BE2C (cell line): ENCODE data around the gene EIF4B.
A peak's percentile ranks its signal among the peaks of the same experiment; 100 is the strongest.

ENCODE experiments used
- DNase-seq: peaks from one replicate; pipeline ENCODE4 v3.0.0-alpha.2; 2020
- H3K27me3 ChIP-seq: fragments of 250-450 bp; sonication (Bioruptor Pico); 2 replicates; pipeline ENCODE4 v1.5.1; 2020; ENCODE audit warnings: mild to moderate bottlenecking
- H3K36me3 ChIP-seq: fragments of 250-450 bp; sonication (Bioruptor Pico); 2 replicates; pipeline ENCODE4 v1.5.1; 2020; ENCODE audit warnings: mild to moderate bottlenecking
- H3K4me1 ChIP-seq: fragments of 250-450 bp; sonication (Bioruptor Pico); 2 replicates; pipeline ENCODE4 v1.5.1; 2020
- H3K4me3 ChIP-seq: 2 replicates; pipeline ENCODE4 v1.5.1; 2011; ENCODE audit warnings: low read depth, low read length
- H3K9me3 ChIP-seq: fragments of 250-450 bp; sonication (Bioruptor Pico); 2 replicates; pipeline ENCODE4 v1.5.1; 2020
- TF ChIP-seq, protein P1 (sequence below): IDR thresholded peaks from 2 replicates; pipeline ENCODE4 v1.5.1; 2012; ENCODE audit warnings: mild to moderate bottlenecking, low read depth, low read length

The EIF4B gene

GRCh38 chr12:53058674-53059433 lies 52.6 kb downstream of the EIF4B start:
- H3K27me3 ChIP-seq: no peaks in the 10 kb centered on the region
- no peaks in the 10 kb centered on the region for H3K36me3 ChIP-seq
- H3K4me1 ChIP-seq: peaks cover under 1% of the 10 kb centered on the region; the same call in 1 of the 2 replicates
- DNase-seq: no peak
- H3K9me3 ChIP-seq: no peaks in the 10 kb centered on the region
- TF ChIP-seq, protein P1, sequence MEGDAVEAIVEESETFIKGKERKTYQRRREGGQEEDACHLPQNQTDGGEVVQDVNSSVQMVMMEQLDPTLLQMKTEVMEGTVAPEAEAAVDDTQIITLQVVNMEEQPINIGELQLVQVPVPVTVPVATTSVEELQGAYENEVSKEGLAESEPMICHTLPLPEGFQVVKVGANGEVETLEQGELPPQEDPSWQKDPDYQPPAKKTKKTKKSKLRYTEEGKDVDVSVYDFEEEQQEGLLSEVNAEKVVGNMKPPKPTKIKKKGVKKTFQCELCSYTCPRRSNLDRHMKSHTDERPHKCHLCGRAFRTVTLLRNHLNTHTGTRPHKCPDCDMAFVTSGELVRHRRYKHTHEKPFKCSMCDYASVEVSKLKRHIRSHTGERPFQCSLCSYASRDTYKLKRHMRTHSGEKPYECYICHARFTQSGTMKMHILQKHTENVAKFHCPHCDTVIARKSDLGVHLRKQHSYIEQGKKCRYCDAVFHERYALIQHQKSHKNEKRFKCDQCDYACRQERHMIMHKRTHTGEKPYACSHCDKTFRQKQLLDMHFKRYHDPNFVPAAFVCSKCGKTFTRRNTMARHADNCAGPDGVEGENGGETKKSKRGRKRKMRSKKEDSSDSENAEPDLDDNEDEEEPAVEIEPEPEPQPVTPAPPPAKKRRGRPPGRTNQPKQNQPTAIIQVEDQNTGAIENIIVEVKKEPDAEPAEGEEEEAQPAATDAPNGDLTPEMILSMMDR: no peak
- H3K4me3 ChIP-seq: no peak overlapping the region

DNA sequence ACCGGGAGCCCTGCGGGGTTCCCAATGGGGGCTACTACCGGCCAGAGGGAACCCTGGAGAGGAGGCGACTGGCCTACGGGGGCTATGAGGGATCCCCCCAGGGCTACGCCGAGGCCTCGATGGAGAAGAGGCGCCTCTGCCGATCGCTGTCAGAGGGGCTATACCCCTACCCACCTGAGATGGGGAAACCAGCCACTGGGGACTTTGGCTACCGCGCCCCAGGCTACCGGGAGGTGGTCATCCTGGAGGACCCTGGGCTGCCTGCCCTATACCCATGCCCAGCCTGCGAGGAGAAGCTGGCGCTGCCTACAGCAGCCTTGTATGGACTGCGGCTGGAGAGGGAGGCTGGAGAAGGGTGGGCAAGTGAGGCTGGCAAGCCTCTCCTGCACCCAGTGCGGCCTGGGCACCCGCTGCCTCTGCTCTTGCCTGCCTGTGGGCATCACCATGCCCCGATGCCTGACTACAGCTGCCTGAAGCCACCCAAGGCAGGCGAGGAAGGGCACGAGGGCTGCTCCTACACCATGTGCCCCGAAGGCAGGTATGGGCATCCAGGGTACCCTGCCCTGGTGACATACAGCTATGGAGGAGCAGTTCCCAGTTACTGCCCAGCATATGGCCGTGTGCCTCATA lies 53.3 kb downstream of the EIF4B start:
- no peaks in the 10 kb centered on the region for H3K36me3 ChIP-seq
- no peak overlapping the region for H3K4me3 ChIP-seq
- no peaks in the 10 kb centered on the region for H3K27me3 ChIP-seq
- H3K4me1 ChIP-seq: no peaks in the 10 kb centered on the region
- DNase-seq: no peak
- TF ChIP-seq, protein P1: no peak
- no peaks in the 10 kb centered on the region for H3K9me3 ChIP-seq

GRCh38 chr12:53060064-53060720 lies 53.9 kb downstream of the EIF4B start:
- no peaks in the 10 kb centered on the region for H3K36me3 ChIP-seq
- no peaks in the 10 kb centered on the region for H3K27me3 ChIP-seq
- TF ChIP-seq, protein P1: no peak
- no peak for DNase-seq
- no peaks in the 10 kb centered on the region for H3K4me1 ChIP-seq
- H3K4me3 ChIP-seq: no peak overlapping the region
- H3K9me3 ChIP-seq: no peaks in the 10 kb centered on the region

DNA sequence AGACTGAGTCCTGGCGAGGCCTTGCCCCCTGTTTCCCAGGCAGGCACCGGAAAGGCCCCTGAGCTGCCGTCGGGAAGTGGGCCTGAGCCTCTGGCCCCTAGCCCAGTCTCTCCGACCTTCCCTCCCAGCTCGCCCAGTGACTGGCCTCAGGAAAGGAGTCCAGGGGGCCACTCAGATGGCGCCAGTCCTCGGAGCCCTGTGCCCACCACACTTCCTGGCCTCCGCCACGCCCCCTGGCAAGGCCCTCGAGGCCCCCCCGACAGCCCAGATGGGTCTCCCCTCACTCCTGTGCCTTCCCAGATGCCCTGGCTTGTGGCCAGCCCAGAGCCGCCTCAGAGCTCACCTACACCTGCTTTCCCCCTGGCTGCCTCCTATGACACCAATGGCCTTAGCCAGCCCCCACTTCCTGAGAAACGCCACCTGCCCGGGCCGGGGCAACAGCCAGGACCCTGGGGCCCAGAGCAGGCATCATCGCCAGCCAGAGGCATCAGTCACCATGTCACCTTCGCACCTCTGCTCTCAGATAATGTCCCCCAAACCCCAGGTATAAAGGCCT lies 54.5 kb downstream of the EIF4B start:
- H3K9me3 ChIP-seq: no peaks in the 10 kb centered on the region
- TF ChIP-seq, protein P1: no peak
- DNase-seq: no peak
- no peaks in the 10 kb centered on the region for H3K27me3 ChIP-seq
- H3K4me1 ChIP-seq: no peaks in the 10 kb centered on the region
- H3K36me3 ChIP-seq: no peaks in the 10 kb centered on the region
- H3K4me3 ChIP-seq: no peak overlapping the region

DNA sequence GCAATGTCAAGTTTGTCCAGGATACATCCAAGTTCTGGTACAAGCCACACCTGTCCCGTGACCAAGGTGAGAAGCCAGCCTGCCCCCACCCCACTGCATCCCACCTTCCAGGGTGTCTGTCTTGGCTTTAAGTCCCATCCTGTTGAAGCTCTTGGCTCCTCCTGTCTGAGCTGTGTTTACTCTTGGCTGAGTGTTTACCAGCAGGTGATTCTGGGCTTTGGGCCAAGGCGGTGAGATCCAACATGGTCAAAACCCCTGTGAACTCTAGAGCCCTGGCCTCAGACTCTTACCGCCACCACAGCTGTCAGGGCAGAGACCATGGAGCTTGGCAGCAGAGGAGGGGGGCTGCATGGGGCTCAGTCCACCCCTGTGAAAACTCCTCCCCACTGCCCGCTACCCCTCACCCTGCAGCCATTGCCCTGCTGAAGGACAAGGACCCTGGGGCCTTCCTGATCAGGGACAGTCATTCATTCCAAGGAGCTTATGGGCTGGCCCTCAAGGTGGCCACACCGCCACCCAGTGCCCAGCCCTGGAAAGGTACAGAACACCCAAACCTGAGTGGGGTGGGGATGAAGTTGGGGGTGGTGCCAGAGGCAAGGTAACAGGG lies 55.3 kb downstream of the EIF4B start:
- TF ChIP-seq, protein P1: peak; percentile 26; the same call in 1 of the 2 replicates
- Histone ChIP-seq H3K36me3 (no peaks in the 10 kb centered on the region), H3K4me3 (no peak overlapping the region), H3K27me3 (no peaks in the 10 kb centered on the region), H3K4me1 (no peaks in the 10 kb centered on the region), H3K9me3 (no peaks in the 10 kb centered on the region)
- no peak for DNase-seq
